Measurements from ENCODE around the gene FBXO24. TPM values are rescaled to one million over a fixed set of nuclear protein-coding genes. Genes with fewer than 3 reads are reported as not detected.

Gene FBXO24
- total RNA-seq, 1 donor from 2014 or later = 0.21 TPM

GRCh38 chr7:100590077-100590737 lies 4.1 kb downstream of the FBXO24 start:
- no peak for DNase-seq (ENCODE audit: low read depth)

- no peak for DNase-seq (ENCODE audit: low read depth)
Measured at GRCh38 chr7:100591596-100591995, 5.5 kb downstream of the FBXO24 start.

GRCh38 chr7:100595188-100595587 lies 9.1 kb downstream of the FBXO24 start:
- DNase-seq (ENCODE audit: low read depth) = no peak

- DNase-seq (ENCODE audit: low read depth) = peak; percentile 49
Measured at GRCh38 chr7:100598425-100598824, 12.3 kb downstream of the FBXO24 start.

GRCh38 chr7:100599911-100600729 lies 14.0 kb downstream of the FBXO24 start:
- DNase-seq (ENCODE audit: low read depth) = no peak

GRCh38 chr7:100600730-100601038 lies 14.6 kb downstream of the FBXO24 start:
- DNase-seq (ENCODE audit: low read depth) = no peak

GRCh38 chr7:100602889-100603725 lies 17.0 kb downstream of the FBXO24 start:
- peak; percentile 55 for DNase-seq (ENCODE audit: low read depth)

GRCh38 chr7:100603726-100604027 lies 17.5 kb downstream of the FBXO24 start:
- DNase-seq (ENCODE audit: low read depth) = no peak

- DNase-seq (ENCODE audit: low read depth) = peak; percentile 38
Measured at GRCh38 chr7:100604028-100604975, 18.2 kb downstream of the FBXO24 start.

- DNase-seq (ENCODE audit: low read depth) = no peak
Measured at GRCh38 chr7:100604976-100605911, 19.1 kb downstream of the FBXO24 start.

GRCh38 chr7:100606313-100606712 lies 20.2 kb downstream of the FBXO24 start:
- DNase-seq (ENCODE audit: low read depth) = no peak

GRCh38 chr7:100607111-100607510 lies 21.0 kb downstream of the FBXO24 start:
- DNase-seq (ENCODE audit: low read depth) = no peak

GRCh38 chr7:100609958-100610357 lies 23.8 kb downstream of the FBXO24 start:
- no peak for DNase-seq (ENCODE audit: low read depth)

- peak; percentile 100 for DNase-seq (ENCODE audit: low read depth)
Measured at GRCh38 chr7:100611983-100612729, 26.0 kb downstream of the FBXO24 start, which contains the start of gene MOSPD3. Gene MOSPD3 (plus strand): TSS chr7:100612540. CDS start chr7:100612792, 252 bp downstream.

- peak; percentile 15 for DNase-seq (ENCODE audit: low read depth)
Measured at GRCh38 chr7:100612730-100613390, 26.7 kb downstream of the FBXO24 start.

GRCh38 chr7:100613412-100614175 lies 27.5 kb downstream of the FBXO24 start:
- DNase-seq (ENCODE audit: low read depth) = no peak

- DNase-seq (ENCODE audit: low read depth) = no peak
Measured at GRCh38 chr7:100614308-100614861, 28.3 kb downstream of the FBXO24 start.

All from myocyte (in vitro differentiated cells).